Activated CD8-positive, alpha-beta T cell treated with anti-CD3 and anti-CD28 coated beads for 36 hours (primary cell): ENCODE results near the gene MEF2A. TPM values are rescaled to one million over a fixed set of nuclear protein-coding genes. Genes with fewer than 3 reads are reported as not detected.

Experiments used
- ATAC-seq: fragments of 200-7000 bp; cut with Tn5 transposase; one replicate; pipeline ENCODE4 v1.10.0; 2021; ENCODE audit warnings: mild to moderate bottlenecking, moderate library complexity
- CTCF ChIA-PET: fragments of 350-600 bp; sonication (Branson Sonifier 250); formaldehyde crosslinking; loops from one replicate; lab custom pipeline; 2021; ENCODE audit warnings: antibody characterized with exemption; lab: Charles Lee
- POLR2A ChIA-PET: fragments of 350-600 bp; sonication (Branson Sonifier 250); formaldehyde crosslinking; loops from one replicate; lab custom pipeline; 2021; ENCODE audit warnings: antibody characterized with exemption; lab: Charles Lee
- DNase-seq: peaks from one replicate; pipeline ENCODE4 v3.0.0-alpha.2; 2020
- H3K27ac Mint-ChIP-seq: one replicate; pipeline ENCODE4 v1.8.0; 2021; ENCODE audit warnings: mild to moderate bottlenecking, mixed read lengths
- H3K27me3 Mint-ChIP-seq: one replicate; pipeline ENCODE4 v1.8.0; 2021; ENCODE audit warnings: mixed read lengths
- H3K36me3 Mint-ChIP-seq: one replicate; pipeline ENCODE4 v1.8.0; 2021; ENCODE audit warnings: low read depth, mixed read lengths
- H3K4me1 Mint-ChIP-seq: one replicate; pipeline ENCODE4 v1.8.0; 2021; ENCODE audit warnings: low read depth, mixed read lengths
- H3K4me3 Mint-ChIP-seq: one replicate; pipeline ENCODE4 v1.8.0; 2021; ENCODE audit warnings: mild to moderate bottlenecking, moderate library complexity, mixed read lengths
- H3K9me3 Mint-ChIP-seq: one replicate; pipeline ENCODE4 v1.8.0; 2021; ENCODE audit warnings: mixed read lengths
- intact Hi-C: fragments of 100-400 bp; cut with micrococcal nuclease; formaldehyde crosslinking; loops from one replicate; pipeline ENCODE4 v1.10.0; 2022
- total RNA-seq, 2 experiments: library from RNA; stranded (reverse); gene quantifications; one replicate each; pipeline ENCODE4 v1.2.3, GENCODE V29; 2021
- TF ChIP-seq, protein P1 (sequence below): fragments of 200-600 bp; IDR thresholded peaks from one replicate; pipeline ENCODE4 v1.8.0; 2022; ENCODE audit warnings: antibody characterized with exemption, mild to moderate bottlenecking

The MEF2A gene
- total RNA-seq, 2 experiments from 2014 or later = 16.4 to 17.6 TPM

DNA sequence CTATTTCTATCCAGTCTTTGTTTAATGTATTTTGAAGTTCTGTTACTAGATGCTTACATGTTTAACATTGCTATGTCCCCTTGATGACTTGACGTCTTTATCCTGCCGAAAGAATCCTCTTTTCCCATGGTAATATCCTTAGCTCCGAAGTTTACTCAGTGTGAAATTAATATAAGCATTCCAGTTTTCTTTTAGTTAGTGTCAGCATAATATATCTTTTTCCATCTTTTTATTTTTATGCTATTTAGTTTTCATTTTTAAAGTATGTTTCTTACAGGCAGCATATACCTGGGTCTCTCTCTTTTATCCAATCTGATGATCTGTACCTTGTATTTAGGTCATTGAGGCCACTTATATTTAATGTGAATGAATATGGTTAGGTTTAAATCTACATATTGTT is 39.1 kb upstream of the MEF2A start:
- no peak overlapping the region for H3K27ac Mint-ChIP-seq
- TF ChIP-seq, protein P1, sequence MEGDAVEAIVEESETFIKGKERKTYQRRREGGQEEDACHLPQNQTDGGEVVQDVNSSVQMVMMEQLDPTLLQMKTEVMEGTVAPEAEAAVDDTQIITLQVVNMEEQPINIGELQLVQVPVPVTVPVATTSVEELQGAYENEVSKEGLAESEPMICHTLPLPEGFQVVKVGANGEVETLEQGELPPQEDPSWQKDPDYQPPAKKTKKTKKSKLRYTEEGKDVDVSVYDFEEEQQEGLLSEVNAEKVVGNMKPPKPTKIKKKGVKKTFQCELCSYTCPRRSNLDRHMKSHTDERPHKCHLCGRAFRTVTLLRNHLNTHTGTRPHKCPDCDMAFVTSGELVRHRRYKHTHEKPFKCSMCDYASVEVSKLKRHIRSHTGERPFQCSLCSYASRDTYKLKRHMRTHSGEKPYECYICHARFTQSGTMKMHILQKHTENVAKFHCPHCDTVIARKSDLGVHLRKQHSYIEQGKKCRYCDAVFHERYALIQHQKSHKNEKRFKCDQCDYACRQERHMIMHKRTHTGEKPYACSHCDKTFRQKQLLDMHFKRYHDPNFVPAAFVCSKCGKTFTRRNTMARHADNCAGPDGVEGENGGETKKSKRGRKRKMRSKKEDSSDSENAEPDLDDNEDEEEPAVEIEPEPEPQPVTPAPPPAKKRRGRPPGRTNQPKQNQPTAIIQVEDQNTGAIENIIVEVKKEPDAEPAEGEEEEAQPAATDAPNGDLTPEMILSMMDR = no peak
- peaks cover 10% of the 10 kb centered on the region for H3K9me3 Mint-ChIP-seq
- H3K36me3 Mint-ChIP-seq = no peaks in the 10 kb centered on the region
- intact Hi-C loops = no loop called here
- peaks cover 8% of the 10 kb centered on the region for H3K4me1 Mint-ChIP-seq
- DNase-seq (no peak), ATAC-seq (no peak)
- no peaks in the 10 kb centered on the region for H3K27me3 Mint-ChIP-seq
- ChIA-PET POLR2A (no interaction called here), CTCF (no interaction called here)
- H3K4me3 Mint-ChIP-seq = no peak overlapping the region

DNA sequence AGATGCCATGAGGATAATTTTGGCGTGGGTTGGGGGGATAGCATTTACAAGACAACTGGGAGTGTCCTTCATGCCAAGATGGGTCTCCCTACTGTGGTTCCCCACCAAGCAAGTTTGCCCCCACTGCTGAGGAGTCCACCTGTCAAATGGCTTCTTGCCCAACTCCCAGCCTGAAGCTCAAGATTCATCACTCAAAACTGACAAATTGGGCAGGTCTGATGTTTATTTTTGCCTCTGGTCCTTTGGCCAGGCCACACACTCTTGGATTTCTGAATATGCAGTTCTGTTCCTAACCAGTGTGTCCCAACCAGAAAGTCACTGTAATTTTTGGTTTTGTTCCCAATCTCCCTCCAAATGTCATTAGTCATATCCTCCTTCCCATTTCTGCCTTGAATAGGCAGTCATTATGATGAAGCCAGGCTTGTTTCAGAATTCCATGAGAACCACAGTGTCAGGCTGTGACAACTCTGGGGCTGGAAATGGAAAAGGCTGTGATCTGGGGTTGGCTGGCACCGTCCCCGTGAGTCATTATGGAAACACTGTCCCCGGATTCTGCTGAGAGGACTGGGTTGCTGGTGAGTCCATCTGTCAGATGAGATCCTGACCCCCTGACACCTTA is 29.3 kb upstream of the MEF2A start:
- POLR2A ChIA-PET = no interaction called here
- Mint-ChIP-seq H3K36me3 (no peaks in the 10 kb centered on the region), H3K9me3 (peaks cover 5% of the 10 kb centered on the region), H3K4me1 (no peaks in the 10 kb centered on the region), H3K4me3 (no peak overlapping the region), H3K27ac (no peak overlapping the region), H3K27me3 (no peaks in the 10 kb centered on the region)
- intact Hi-C loops = no loop called here
- DNase-seq (no peak), ATAC-seq (no peak)
- TF ChIP-seq, protein P1 = no peak
- CTCF ChIA-PET = no interaction called here

DNA sequence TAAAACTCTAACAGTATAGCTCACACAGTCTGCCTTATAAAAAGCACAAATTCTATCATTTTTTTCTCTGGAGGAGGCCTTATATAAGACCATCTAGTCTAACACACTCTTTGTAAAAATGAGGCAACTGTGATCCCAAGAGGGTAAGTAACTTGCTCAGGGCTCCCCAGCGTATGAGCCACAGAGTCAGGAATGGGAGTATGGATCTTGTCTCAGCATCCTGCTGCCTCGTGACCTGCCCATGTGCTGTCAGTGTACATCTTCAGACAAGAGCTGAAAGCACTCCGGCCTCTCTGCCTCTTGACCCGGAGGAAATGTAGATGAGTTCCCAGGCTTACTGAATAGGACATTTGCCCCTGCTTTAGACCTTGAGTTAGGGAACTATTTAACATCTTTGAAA is 28.4 kb upstream of the MEF2A start:
- ChIA-PET CTCF (no interaction called here), POLR2A (interaction anchor here (0.6 kb wide), 1 partner anchor 28 kb away, joined by 3 read pairs; the partner anchor contains the start of gene MEF2A)
- intact Hi-C loops = no loop called here
- H3K4me1 Mint-ChIP-seq = no peaks in the 10 kb centered on the region
- H3K4me3 Mint-ChIP-seq = no peak overlapping the region
- peaks cover 1% of the 10 kb centered on the region for H3K9me3 Mint-ChIP-seq
- TF ChIP-seq, protein P1 = no peak
- H3K36me3 Mint-ChIP-seq = no peaks in the 10 kb centered on the region
- no peak overlapping the region for H3K27ac Mint-ChIP-seq
- DNase-seq (no peak), ATAC-seq (no peak)
- no peaks in the 10 kb centered on the region for H3K27me3 Mint-ChIP-seq

DNA sequence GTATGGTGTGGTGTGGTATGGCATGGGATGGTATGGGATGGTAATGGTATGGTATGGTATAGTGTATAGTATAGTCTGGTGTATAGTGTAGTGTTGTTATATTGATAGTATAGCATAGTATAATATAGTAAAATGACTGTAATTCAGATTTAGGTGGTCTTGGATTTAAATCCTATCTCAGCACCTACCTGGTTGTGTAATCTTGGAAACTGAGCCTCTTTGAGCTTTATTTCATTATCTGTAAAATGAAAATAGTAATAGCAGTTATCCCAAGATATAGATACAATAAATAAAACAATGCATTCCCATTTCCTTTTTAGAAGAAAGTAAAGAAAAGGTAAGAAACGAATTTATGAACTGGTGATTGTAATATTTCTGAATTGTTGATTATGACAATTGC is 27.5 kb upstream of the MEF2A start:
- ATAC-seq = no peak
- no peak for DNase-seq
- POLR2A ChIA-PET = no interaction called here
- intact Hi-C loops = no loop called here
- Mint-ChIP-seq H3K4me3 (no peak overlapping the region), H3K4me1 (no peaks in the 10 kb centered on the region), H3K27me3 (no peaks in the 10 kb centered on the region), H3K9me3 (no peaks in the 10 kb centered on the region), H3K36me3 (no peaks in the 10 kb centered on the region), H3K27ac (no peak overlapping the region)
- TF ChIP-seq, protein P1 = no peak
- CTCF ChIA-PET = no interaction called here

DNA sequence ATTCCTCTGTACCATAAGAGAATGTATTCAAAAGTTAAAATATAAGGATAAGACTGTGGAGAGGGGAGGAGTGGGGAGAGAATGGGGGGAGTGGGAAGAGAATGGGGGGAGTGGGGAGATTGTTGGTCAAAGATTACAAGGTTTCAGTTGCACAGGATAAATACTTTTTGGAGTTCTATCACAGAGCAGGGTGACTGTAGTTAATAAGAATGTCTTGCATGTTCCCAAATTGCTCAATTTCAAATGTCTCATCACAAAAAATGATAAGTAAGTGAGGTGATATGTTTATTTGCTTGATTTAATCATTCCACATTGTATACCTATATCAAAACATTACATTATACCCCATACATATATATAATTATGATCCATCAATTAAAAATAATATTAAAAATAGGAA is 23.0 kb upstream of the MEF2A start:
- no peaks in the 10 kb centered on the region for H3K9me3 Mint-ChIP-seq
- ChIA-PET CTCF (no interaction called here), POLR2A (no interaction called here)
- intact Hi-C loops = no loop called here
- DNase-seq (no peak), ATAC-seq (no peak)
- H3K27me3 Mint-ChIP-seq = no peaks in the 10 kb centered on the region
- no peak overlapping the region for H3K27ac Mint-ChIP-seq
- H3K36me3 Mint-ChIP-seq = no peaks in the 10 kb centered on the region
- no peak overlapping the region for H3K4me3 Mint-ChIP-seq
- TF ChIP-seq, protein P1 = no peak
- no peaks in the 10 kb centered on the region for H3K4me1 Mint-ChIP-seq
